Nephron progenitor cell (in vitro differentiated cells): ENCODE data around the gene TARP.
A peak's percentile ranks its signal among the peaks of the same experiment; 100 is the strongest.

Experiments used
- DNase-seq: peaks from one replicate; pipeline ENCODE4 v3.0.0; 2021
- H3K27ac Mint-ChIP-seq: 2 replicates; pipeline ENCODE4 v1.8.0; 2021; ENCODE audit warnings: mild to moderate bottlenecking, moderate library complexity, mixed read lengths
- H3K27me3 Mint-ChIP-seq: 2 replicates; pipeline ENCODE4 v1.8.0; 2021; ENCODE audit warnings: mild to moderate bottlenecking, low read depth, mixed read lengths; ENCODE audit not compliant: poor library complexity
- H3K36me3 Mint-ChIP-seq: 2 replicates; pipeline ENCODE4 v1.8.0; 2021; ENCODE audit warnings: low read depth, mixed read lengths
- H3K4me1 Mint-ChIP-seq: 2 replicates; pipeline ENCODE4 v1.8.0; 2021; ENCODE audit warnings: mixed read lengths
- H3K4me3 Mint-ChIP-seq: 2 replicates; pipeline ENCODE4 v1.8.0; 2021; ENCODE audit warnings: mild to moderate bottlenecking, moderate library complexity, mixed read lengths
- H3K9me3 Mint-ChIP-seq: 2 replicates; pipeline ENCODE4 v1.8.0; 2021; ENCODE audit warnings: mild to moderate bottlenecking, moderate library complexity, mixed read lengths
- CTCF ChIP-seq: fragments of 200-600 bp; sonication (generic); IDR thresholded peaks from 2 replicates; pipeline ENCODE4 v1.5.0; 2021; ENCODE audit warnings: antibody characterized with exemption

TARP gene

GRCh38 chr7:38306914-38307313, 33.5 kb upstream of the TARP start:
- Mint-ChIP-seq H3K9me3 (peaks cover 5% of the 10 kb centered on the region), H3K36me3 (no peaks in the 10 kb centered on the region), H3K4me1 (peaks cover 9% of the 10 kb centered on the region), H3K4me3 (no peak overlapping the region), H3K27me3 (no peaks in the 10 kb centered on the region), H3K27ac (no peak overlapping the region)
- no peak for DNase-seq
- TF ChIP-seq CTCF = no peak

GRCh38 chr7:38306171-38306570, 32.7 kb upstream of the TARP start:
- Mint-ChIP-seq H3K9me3 (peaks cover 5% of the 10 kb centered on the region), H3K4me3 (no peak overlapping the region), H3K4me1 (peaks cover 9% of the 10 kb centered on the region), H3K27me3 (no peaks in the 10 kb centered on the region), H3K27ac (peak overlapping the region; percentile 19), H3K36me3 (no peaks in the 10 kb centered on the region)
- DNase-seq = no peak
- TF ChIP-seq CTCF = no peak

- Mint-ChIP-seq H3K27ac (no peak overlapping the region), H3K27me3 (no peaks in the 10 kb centered on the region), H3K9me3 (peaks cover 5% of the 10 kb centered on the region), H3K36me3 (no peaks in the 10 kb centered on the region), H3K4me1 (peaks cover 9% of the 10 kb centered on the region), H3K4me3 (no peak overlapping the region)
- TF ChIP-seq CTCF = no peak
- no peak for DNase-seq
Measured at GRCh38 chr7:38303866-38304265, 30.4 kb upstream of the TARP start.

GRCh38 chr7:38300175-38300574, 26.7 kb upstream of the TARP start:
- H3K4me1 Mint-ChIP-seq = no peaks in the 10 kb centered on the region
- H3K4me3 Mint-ChIP-seq = no peak overlapping the region
- peaks cover 3% of the 10 kb centered on the region for H3K27me3 Mint-ChIP-seq

GRCh38 chr7:38299275-38299931, 26.0 kb upstream of the TARP start:
- peaks cover 3% of the 10 kb centered on the region for H3K27me3 Mint-ChIP-seq
- H3K27ac Mint-ChIP-seq = no peak overlapping the region

More at GRCh38 chr7:38300175-38300574, 26.7 kb upstream of the TARP start:
- no peaks in the 10 kb centered on the region for H3K9me3 Mint-ChIP-seq
- TF ChIP-seq CTCF = no peak
- DNase-seq = no peak
- H3K27ac Mint-ChIP-seq = no peak overlapping the region
- H3K36me3 Mint-ChIP-seq = no peaks in the 10 kb centered on the region

More at GRCh38 chr7:38299275-38299931, 26.0 kb upstream of the TARP start:
- DNase-seq = no peak
- Mint-ChIP-seq H3K9me3 (no peaks in the 10 kb centered on the region), H3K4me1 (no peaks in the 10 kb centered on the region), H3K36me3 (no peaks in the 10 kb centered on the region), H3K4me3 (no peak overlapping the region)
- no peak for TF ChIP-seq CTCF
